ENCODE data around the gene KRT86. TPM values are rescaled to one million over a fixed set of nuclear protein-coding genes. Genes with fewer than 3 reads are reported as not detected.

KRT86 gene
- total and polyA plus RNA-seq, 2 of the 8 experiments (the other 6 are each of a cell fraction or from before 2014, with no cell fraction given), result 0.12 TPM; not detected in 1

DNA sequence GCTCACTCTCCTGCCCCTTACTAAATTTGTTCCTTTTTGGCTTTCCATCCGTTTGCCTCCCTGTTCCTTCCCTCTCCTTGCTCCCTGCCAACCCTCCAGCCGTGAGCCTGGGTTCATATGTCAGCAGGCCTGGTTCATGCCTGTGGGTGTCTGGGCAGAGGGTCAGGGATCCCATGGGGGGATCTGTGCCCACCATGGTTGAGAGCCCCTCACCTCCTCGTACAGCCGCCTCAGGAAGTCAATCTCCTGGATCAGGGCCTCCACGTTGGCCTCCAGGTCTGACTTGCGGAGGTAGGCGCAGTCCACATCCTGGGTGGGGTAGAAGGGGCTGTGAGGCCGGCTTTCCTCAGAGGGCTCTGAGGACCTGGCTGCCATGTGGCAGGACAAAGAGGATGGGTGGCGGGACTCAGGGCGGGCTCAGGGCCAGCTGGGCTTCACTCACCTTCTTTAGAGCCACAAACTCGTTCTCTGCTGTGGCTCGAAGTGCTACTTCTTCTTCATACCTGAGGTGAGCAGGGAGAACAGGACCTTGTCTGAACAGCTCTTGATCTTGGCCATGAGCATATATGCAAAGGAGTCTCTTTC lies 43.1 kb downstream of the KRT86 start:
- Histone ChIP-seq H3K79me2 (ENCODE audit: control insufficient read depth in 1 of 2, insufficient read depth in 2 of 2, low read length in 2 of 2) (no peaks in the 10 kb centered on the region), H3K23ac (ENCODE audit: insufficient read length) (no peak overlapping the region), H4K8ac (ENCODE audit: extremely low read depth, insufficient read depth, low read length) (no peak overlapping the region), H3K23me2 (ENCODE audit: low read depth, low read length) (peaks cover 1% of the 10 kb centered on the region; the same call in 1 of the 2 replicates), H4K20me1 (replicated peaks in 1 of 2; ENCODE audit: control insufficient read depth in 1 of 2, insufficient read depth in 2 of 2, low read length in 2 of 2) (no peaks in the 10 kb centered on the region), H2AK5ac (ENCODE audit: low read depth, low read length) (no peak overlapping the region), H2BK5ac (ENCODE audit: low read depth, low read length) (no peak overlapping the region), H3K56ac (replicated peaks; ENCODE audit: insufficient read length, low read depth, low read length) (no peak overlapping the region), H3K4me3 (ENCODE audit: extremely low read depth in 1 of 4, insufficient read depth in 2 of 4, low read depth in 3 of 4, low read length in 4 of 4) (no peak overlapping the region), H3K4me1 (replicated peaks in 1 of 4; ENCODE audit: control insufficient read depth in 3 of 4, insufficient read depth in 4 of 4, low read length in 3 of 4) (no peaks in the 10 kb centered on the region), H4K91ac (replicated peaks; ENCODE audit: insufficient read length, low read length) (no peak overlapping the region), H2AFZ (ENCODE audit: low read length) (no peak overlapping the region), H3K27ac (ENCODE audit: low read depth, low read length) (no peak overlapping the region), H3K9ac (replicated peaks in 1 of 4; ENCODE audit: extremely low read depth in 1 of 4, low read depth in 3 of 4, low read length in 3 of 4) (no peak overlapping the region), H3K4me2 (ENCODE audit: insufficient read depth in 1 of 2, low read depth in 2 of 2, low read length in 2 of 2) (no peak overlapping the region), H2BK12ac (ENCODE audit: low read depth, low read length) (no peak overlapping the region), H2BK20ac (ENCODE audit: low read length) (no peak overlapping the region), H3K36me3 (ENCODE audit: control insufficient read depth in 2 of 4, insufficient read depth in 4 of 4, low read length in 3 of 4) (no peaks in the 10 kb centered on the region), H3K18ac (ENCODE audit: extremely low read depth, low read length) (no peak overlapping the region), H3K14ac (ENCODE audit: insufficient read length) (no peak overlapping the region), H3K27me3 (replicated peaks in 1 of 4; ENCODE audit: control insufficient read depth in 3 of 4, extremely low read depth in 1 of 4, insufficient read depth in 3 of 4, low read length in 3 of 4) (no peaks in the 10 kb centered on the region; a peak in 1 of 7 replicates), H3K79me1 (ENCODE audit: low read depth, low read length) (no peaks in the 10 kb centered on the region), H2BK120ac (replicated peaks; ENCODE audit: low read depth, low read length) (no peak overlapping the region), H3K9me3 (ENCODE audit: insufficient read depth in 2 of 2, low read depth in 1 of 2, low read length in 1 of 2) (no peaks in the 10 kb centered on the region; a peak in 1 of 4 replicates), H4K5ac (ENCODE audit: insufficient read length, low read depth, low read length) (no peak overlapping the region), H3K4ac (replicated peaks; ENCODE audit: insufficient read length, low read depth, low read length) (no peak overlapping the region), H2BK15ac (ENCODE audit: low read length) (no peak overlapping the region)
- no peak for DNase-seq (ENCODE audit: low read depth in 1 of 2, low spot score in 2 of 2)
- CTCF ChIA-PET (ENCODE audit: partially characterized antibody), result interaction anchor here (1.2 to 19.8 kb wide), 17 partner anchors 6 to 561 kb away, joined by 3 to 353 read pairs (median 11); partner anchors contain the start of genes KRT7 and KRT83
- FAIRE-seq, result no peak
- 83% methylated on average over 9 of the region's 12 CpGs; no CpG with 5 or more reads in 1 of the 2 experiments for WGBS, 2 experiments (ENCODE audit: extremely low coverage in 1 of 2, insufficient coverage in 1 of 2, insufficient read length in 1 of 2, insufficient replicate concordance in 2 of 2, low coverage in 1 of 2, low lambda C conversion rate in 2 of 2, missing lambda C conversion rate in 1 of 2)
- POLR2A ChIA-PET (ENCODE audit: partially characterized antibody), result no interaction called here
- TF ChIP-seq CHD1 (IDR thresholded peaks at IDR 0.05; ENCODE audit: low read depth, low read length) (no peak), HDAC2 (IDR thresholded peaks at IDR 0.05; ENCODE audit: borderline replicate concordance in 1 of 2, low read depth in 2 of 2, low read length in 2 of 2) (no peak), BRCA1 (IDR thresholded peaks at IDR 0.05; ENCODE audit: low read depth, low read length) (no peak), POU5F1 (IDR thresholded peaks at IDR 0.05; ENCODE audit: low read depth, low read length) (no peak), KDM4A (IDR thresholded peaks at IDR 0.05; ENCODE audit: low read depth, low read length, severe bottlenecking) (no peak), RAD21 (IDR thresholded peaks at IDR 0.05 in 1 of 2, conservative IDR thresholded peaks at IDR 0.05 in 1 of 2; ENCODE audit: low read depth in 2 of 2, low read length in 2 of 2) (no peak), SRF (IDR thresholded peaks at IDR 0.05; ENCODE audit: low read depth, low read length) (no peak), RXRA (IDR thresholded peaks at IDR 0.05; ENCODE audit: insufficient read depth, low read depth, low read length) (no peak), SP1 (IDR thresholded peaks at IDR 0.05; ENCODE audit: low read depth, low read length) (no peak), NANOG (IDR thresholded peaks at IDR 0.05; ENCODE audit: insufficient read depth, low read depth, low read length, poor library complexity, severe bottlenecking) (no peak), CBX8 (IDR thresholded peaks at IDR 0.05; ENCODE audit: borderline replicate concordance, low read depth, low read length) (no peak), JUN (IDR thresholded peaks at IDR 0.05; ENCODE audit: low read depth, low read length) (no peak), EZH2 (IDR thresholded peaks at IDR 0.05; ENCODE audit: low read depth, low read length, severe bottlenecking) (no peak)
